Neural progenitor cell (in vitro differentiated cells): Measurements from ENCODE around the gene INHBC.

ENCODE experiments used
- CTCF ChIP-seq: fragments of 200-600 bp; sonication (generic); IDR thresholded peaks from 2 replicates; pipeline ENCODE4 v1.5.1; 2017; ENCODE audit warnings: antibody characterized with exemption, mild to moderate bottlenecking
- EZH2 ChIP-seq: fragments of 200-600 bp; sonication (generic); IDR thresholded peaks from 2 replicates; pipeline ENCODE4 v1.6.1; 2017; ENCODE audit warnings: antibody characterized with exemption, mild to moderate bottlenecking, moderate library complexity
- EZH2phosphoT487 ChIP-seq: fragments of 200-600 bp; sonication (generic); IDR thresholded peaks from 2 replicates; pipeline ENCODE4 v1.6.1; 2017; ENCODE audit warnings: antibody characterized with exemption

- TF ChIP-seq CTCF, result no peak
- TF ChIP-seq EZH2, result no peak
- TF ChIP-seq EZH2phosphoT487, result no peak
Measured at GRCh38 chr12:57430931-57431566, 3.5 kb upstream of the INHBC start, which contains the start of gene R3HDM2.
